GM19372 (cell line): ENCODE data around the gene SYCP2L.
A peak's percentile ranks its signal among the peaks of the same experiment; 100 is the strongest.
"Not testable (repeated sequence)": the region's sequence is repeated elsewhere in the genome, so short reads cannot be mapped to it uniquely, and the experiment has no call there.

Source experiments
- ATAC-seq: cut with Tn5 transposase; IDR thresholded peaks from one replicate; pipeline ENCODE4 v1.9.1; 2021; ENCODE audit warnings: mild to moderate bottlenecking, low read depth, moderate library complexity; ENCODE audit not compliant: unreplicated experiment

The SYCP2L gene

DNA sequence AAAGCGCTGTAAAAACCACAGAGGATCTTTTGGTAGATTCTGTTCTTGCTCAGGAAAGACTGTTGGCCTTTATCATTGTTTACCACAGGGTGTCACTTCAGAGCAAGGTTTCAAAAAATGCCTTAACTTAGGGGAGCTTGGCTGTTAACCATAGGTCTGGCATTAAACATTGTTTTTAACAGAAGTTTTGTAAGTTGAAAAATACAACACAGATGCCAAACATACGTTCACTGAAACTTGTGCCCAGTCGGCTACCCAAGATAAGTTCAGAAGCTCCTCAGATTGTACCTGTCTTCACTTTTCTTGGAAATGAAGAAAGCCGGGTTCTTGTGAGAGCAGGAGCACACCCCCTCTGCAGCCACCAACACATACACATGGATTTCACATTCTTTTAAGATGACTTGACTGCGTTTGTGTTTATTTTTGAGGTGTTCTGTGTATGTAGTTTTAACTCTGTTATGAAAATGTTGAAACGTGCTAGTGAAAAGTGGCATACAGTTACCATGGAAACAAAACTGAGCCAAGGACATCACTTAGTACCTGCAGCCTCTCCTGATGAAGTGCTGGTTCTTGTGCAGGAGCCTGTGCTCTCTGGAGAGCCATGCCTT lies 64.9 kb downstream of the SYCP2L start:
- ATAC-seq = no peak

DNA sequence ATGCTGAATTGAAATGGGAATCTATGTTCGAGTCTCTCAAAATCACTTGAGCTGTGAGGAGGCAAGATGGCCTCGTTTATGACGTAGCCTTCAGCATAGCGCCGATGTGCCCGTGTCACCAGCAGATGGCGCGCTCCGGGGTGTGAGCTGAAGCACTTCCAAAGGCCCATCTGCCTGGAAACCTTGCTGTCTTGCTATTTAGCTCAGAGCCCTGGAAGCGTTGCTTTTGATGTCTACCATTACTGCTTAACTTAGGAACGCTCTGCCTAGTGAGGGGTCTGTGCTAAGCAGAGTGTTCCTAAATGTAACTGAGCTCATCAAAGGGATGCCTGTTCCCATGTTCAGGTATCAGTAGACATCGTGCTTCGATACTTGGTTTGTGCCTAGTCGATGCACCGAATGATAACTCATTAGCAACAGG lies 67.7 kb downstream of the SYCP2L start:
- peak; percentile 92 for ATAC-seq

DNA sequence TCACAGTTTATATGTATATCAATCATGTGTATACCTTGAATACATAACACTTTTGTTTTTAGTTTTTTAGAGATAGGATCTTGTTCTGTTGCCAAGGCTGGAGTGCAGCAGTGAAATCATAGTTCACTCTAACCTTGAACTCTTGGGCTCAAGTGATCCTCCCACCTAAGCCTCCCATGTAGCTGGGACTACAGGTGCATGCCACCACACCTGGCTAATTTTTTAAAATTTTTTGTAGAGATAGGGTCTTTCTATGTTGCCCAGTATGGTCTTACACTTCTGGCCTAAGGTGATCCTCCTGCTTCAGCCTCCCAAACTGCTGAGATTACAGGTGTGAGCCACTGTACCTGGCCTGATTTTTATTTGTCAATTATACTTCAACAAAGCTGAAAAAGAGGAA lies 69.9 kb downstream of the SYCP2L start:
- no peak for ATAC-seq

DNA sequence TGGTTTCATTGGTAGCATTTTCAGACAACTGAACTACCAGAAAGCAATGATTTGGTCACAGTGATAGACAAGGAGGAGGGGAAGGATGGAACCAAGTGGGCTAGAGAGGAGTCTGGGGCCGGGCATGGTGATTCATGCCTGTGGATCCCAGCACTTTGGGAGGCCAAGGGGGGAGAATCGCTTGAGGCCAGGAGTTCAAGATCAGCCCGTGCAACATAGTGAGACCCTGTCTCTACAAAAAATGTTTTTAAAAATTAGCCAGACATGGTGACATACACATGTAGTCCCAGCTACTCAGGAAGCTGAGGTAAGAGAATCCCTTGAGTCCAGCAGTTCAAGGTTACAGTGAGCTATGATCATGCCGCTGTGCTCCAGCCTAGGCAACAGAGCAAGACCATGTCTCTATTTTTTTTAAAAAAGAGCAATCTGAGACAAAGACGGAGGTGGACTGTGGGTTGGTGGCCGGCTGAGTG lies 70.6 kb downstream of the SYCP2L start:
- no peak for ATAC-seq

DNA sequence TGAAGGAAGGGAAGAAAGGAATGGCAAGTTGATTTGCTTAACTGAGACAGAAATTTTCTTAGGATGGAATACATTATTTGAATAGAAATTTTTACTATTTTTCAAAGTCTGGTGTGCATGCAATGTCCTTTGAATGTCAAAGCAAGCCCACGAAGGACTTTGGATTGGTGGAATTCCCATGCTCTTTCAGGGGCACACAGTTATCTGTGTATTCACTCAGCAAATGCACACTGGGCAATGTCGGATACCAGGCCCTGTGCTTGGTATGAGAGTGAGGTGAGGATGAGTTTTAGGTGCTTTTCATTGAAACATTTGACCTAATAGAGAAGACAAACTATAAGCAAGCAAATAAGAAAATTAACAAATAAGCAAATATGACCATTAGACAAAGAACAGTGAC lies 73.3 kb downstream of the SYCP2L start:
- no peak for ATAC-seq

DNA sequence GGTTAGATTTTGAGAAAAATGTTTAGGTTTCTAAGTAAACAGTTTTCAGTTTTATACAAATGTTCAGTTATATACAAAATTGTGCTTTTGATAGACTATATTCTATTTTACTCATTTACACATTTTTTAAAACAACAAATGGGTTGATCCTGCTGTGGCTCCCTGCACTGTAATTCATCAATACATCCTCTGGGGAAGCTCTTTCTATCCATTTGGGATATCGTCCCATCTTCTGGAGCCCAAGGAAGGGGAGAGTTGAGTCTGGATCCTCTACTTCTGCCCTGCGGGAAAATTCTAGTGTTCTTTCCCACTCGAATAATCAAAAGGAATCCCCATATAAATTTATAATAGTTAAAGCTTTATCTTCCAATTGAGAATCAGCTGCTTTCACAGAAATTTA lies 75.0 kb downstream of the SYCP2L start:
- no peak for ATAC-seq

DNA sequence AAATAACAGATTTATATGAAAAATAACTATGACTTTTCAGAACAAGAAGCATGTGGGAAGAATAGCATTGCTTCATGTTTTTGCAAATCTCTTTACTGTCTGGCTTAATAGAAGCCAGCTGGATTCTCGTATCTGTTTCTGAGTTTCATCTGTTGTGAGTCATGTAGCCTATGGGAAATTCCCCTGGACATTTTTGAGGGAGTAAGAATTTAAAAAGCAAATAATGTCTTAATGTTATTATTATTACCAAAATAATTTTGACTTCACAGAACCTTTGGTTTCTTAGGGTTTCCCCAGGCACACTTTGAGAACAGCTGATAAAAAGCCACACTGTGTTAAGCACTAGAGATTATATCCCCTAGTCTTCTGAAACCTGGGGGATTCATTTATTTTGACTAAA lies 75.8 kb downstream of the SYCP2L start:
- no peak for ATAC-seq

DNA sequence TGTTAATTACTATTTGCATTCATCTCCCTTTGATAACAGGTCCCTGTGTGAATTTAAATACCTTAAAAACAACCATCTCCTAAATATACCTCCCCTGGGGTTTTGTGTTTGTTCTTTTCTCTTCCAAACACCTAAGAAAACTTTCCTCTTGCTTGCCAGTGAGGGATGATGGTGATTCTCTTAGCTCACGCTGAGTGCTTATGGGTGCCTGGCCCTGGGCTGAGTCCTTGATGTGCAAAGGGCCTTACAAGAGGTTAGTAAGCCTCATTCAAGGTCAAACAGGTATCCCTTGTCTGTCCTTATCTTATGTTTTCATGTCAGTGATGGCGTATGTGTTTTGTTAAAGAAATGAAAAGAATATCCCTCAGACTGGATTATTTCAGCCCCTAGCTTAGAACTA lies 76.3 kb downstream of the SYCP2L start:
- ATAC-seq = no peak

DNA sequence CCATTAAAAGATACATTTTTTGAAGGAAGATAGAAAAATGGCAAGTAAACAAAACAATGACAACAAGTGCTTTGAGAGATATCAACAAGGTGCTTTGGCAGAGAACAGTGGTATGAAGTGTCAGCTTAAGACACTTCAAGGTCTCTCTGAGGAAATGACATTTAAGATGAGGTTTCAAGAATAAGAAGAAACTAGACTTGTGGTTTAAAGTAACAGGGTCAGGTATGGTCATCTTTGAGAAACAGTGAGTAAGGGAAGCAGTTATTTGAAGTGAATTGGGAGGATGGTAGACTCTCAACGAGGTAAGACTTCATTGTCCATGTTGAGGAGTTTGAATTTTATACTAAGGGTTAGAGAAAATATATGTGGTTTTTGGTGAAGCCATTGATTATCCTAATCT lies 77.8 kb downstream of the SYCP2L start:
- peak; percentile 76 for ATAC-seq

DNA sequence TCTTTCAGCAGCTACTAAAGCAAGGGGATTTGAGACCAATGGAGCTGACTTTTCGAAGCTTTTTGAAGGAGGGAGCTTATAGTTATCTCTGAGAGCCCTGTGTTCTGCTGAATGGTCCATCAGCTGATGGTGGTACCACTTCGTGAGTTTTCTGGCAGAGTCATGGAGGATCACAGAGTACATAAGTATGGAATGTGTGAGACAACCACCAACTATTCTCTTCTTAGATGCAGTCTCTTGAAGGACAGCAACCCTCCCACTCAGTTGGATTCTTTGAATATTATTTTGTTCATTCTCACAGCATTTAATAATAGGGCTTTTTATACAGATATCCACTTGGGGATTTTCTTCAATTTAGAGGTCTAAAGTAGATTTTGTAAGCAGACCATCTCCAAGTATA lies 81.9 kb downstream of the SYCP2L start:
- no peak for ATAC-seq

DNA sequence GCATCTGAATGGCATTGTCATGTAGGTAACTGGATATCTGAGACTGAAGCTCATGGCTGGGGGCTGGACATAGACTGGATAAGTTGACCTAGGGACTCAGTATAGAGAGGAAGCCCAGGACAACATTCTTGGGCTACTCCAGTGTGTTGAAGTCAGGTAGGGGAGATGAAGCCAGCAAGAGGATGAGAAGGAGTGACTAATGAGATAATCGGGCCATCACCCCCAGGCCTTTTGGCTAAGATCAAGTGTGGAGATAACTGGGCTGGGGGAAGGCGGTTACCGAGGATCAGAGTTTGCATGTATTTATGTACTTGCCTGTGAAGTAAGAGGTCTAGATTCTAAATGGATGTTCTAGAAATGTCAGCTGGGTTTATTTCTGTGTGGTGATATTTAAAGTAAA lies 83.9 kb downstream of the SYCP2L start:
- ATAC-seq = no peak

DNA sequence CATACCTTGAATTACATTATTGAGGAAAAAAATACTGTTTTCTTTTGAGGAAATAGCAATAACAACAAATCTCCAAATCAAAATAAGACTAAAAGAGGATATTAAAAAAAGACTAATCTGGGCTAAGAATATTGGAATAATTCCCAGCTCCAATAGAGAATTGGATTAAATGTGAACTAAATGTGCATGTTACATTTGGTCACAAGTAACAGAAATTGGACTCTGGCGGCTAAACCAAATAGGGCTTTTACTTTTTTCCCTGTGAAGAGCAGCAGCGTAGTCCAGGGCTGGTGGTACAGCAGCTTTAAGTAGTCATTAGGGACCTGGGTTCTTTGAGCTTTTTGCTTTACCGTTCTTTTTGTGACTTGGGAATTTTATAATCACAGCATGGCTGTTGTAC lies 85.3 kb downstream of the SYCP2L start:
- no peak for ATAC-seq

DNA sequence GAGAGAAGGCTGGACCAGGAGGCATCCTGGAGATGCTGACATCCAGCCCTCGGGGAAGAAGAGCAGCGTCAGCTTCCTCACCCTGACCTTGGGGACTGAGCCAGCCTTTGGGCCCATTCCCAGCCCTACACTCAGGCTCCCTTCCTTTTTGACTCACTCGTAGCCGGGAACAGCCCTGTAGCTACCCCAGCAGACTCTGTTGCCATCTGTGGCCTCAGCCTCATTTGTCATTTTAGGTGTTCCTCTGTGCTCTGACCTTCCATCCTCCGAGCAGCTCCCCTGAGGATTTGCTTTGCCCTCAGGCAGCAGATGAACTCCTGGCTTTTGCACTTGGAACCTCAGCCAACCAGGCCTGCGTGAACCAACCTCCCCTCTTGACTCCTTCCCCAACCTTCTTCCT lies 89.7 kb downstream of the SYCP2L start:
- ATAC-seq = no peak

DNA sequence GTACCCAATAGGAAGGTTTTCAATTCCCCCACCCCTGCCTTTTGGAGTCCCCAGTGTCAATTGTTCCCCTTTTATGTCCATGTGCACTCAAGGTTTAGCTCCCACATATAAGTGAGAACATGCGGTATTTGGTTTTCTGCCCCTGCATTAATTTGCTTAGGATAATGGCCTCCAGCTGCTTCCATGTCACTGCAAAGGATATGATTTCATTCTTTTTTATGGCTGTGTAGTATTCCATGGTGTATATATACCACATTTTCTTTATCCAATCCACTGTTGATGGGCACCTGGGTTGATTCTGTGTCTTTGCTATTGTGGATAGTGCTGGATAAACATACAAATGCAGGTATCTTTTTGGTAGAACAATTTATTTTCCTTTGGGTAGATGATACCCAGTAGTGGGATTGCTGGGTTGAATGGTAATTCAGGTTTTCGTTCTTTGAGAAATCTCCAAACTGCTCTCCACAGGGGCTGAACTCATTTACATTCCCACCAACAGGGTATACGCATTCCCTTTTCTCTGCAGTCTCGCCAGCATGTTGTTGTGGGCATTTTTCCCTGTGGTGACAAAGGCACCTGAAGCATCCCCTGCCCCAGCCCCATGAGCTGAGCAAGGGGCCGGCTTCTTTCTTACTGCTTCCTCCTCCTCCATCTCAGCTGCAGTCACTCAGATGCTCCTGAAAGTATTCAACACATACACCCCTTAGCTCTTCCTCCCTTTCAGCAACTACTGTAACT lies 90.5 kb downstream of the SYCP2L start:
- no peak for ATAC-seq

DNA sequence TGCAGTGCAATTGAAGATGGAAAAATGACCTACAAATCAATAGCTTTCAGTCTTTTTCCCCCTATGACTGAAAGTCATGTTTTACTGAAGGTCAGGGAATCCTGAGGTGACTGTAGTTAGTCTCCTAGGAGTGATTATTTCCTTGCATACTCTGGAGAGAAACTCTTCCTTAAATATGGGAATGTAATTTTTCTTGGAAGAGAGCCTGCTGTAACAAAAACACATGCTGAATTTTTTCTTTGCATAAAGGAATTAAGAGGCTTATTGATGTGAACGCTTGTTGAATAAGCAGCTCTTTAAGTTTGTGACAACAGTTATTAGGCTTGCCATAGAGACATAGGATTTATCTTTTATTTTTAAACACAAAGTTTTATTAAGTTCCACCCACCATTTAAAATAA lies 92.8 kb downstream of the SYCP2L start:
- no peak for ATAC-seq

DNA sequence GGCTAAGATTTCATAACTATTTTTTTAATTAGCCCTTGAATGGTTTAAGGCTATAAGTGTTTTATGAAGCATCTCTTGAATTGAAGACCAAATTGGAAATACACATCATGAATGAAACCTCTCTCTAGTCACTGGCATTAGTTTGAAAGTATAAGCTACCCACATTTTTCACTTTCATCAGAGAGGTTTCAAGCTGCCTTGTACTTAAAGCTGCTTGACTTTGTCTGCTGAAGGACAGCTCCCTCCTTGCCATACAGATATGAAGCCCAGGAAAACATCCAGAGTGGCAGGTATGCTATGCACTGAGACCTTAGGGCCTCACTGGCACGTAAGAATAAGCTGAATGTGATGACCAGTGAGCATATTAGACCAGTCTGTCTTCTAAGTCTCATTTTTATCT lies 94.6 kb downstream of the SYCP2L start:
- no peak for ATAC-seq

DNA sequence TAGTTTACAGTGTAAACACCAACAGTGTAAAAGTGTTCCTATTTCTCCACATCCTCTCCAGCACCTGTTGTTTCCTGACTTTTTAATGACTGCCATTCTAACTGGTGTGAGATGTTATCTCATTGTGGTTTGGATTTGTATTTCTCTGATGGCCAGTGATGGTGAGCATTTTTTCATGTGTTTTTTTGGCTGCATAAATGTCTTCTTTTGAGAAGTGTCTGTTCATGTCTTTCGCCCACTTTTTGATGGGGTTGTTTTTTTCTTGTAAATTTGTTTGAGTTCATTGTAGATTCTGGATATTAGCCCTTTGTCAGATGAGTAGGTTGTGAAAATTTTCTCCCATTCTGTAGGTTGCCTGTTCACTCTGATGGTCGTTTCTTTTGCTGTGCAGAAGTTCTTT lies 98.1 kb downstream of the SYCP2L start:
- ATAC-seq = not testable (repeated sequence)

DNA sequence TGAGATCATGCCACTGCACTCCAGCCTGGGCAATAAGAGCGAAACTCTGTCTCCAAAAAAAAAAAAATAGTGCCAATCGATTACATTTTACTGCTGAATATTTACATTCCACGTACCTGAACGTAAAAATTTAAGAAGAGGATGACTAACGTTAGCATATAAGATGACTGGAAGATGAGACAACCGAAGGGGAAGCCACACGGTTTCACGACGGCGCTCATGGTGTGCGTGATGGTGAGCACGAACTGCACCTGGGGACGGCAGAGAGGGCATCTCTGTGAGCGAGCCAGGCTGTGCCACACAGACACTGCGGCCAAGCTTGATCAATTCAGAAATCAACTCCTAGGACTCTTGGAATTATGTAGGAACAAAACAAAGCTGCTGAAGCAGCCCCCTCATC lies 102.7 kb downstream of the SYCP2L start:
- no peak for ATAC-seq

DNA sequence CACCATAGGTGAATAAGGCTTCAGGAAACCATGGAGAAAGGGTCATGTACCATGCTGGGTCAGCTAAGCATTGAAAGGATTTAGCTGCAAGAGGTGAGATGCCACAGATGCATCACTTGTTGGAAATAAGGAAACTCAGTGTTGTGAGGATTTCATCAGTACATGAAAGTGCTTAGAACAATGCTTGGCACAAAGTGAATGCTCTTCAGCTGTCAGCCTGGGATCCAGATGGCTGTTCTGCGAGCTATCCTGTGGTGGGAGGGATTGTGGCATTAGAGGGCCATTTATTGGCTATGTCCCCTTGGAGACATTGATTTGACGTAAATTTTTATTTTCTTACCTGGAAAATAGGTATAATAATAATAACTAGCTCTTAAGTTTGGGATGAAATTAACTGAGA lies 104.3 kb downstream of the SYCP2L start:
- ATAC-seq = no peak

DNA sequence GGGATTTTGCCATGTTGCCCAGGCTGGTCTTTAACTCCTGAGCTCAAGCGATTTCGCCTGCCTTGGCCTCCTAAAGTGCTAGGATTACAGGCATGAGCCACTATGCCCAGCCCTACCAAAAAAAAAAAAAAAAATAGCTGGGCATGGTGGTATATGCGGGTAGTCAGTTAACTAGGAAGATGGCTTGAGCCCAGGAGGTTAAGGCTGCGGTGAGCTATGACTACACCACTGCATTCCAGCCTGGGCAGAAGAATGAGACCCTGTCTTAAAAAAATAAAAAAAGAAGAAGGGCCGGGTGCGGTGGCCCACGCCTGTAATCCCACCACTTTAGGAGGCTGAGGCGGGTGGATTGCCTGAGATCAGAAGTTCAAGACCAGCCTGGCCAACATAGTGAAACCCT lies 107.0 kb downstream of the SYCP2L start:
- no peak for ATAC-seq

DNA sequence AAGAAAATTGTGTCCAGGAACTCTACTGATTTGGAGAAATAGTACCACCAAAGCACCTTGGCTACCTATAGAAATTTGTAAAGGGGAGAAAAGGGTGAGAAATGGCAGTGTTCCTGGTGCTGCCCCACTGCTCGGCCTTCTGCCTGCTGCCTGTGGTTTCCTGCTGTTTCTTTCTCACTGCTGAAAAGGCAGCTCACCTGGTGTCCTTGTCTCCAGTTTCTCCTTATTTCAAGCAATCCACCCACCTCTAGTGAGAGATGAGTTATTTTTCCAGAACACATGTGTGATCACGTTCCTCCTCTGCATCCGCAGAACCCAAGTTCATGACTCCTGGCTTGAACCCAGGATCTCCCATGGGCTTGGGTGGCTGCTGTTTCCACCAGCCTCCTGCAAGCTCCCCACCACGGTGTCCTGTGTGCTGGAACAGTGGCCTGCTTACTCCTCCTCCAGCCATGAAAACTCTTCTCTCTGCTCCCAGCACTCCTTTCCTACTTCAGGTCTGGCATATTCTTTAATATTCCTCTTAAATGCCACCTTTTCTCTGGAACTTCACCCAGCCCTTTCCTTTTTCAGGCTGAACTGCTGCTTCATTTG lies 108.4 kb downstream of the SYCP2L start:
- ATAC-seq = no peak

DNA sequence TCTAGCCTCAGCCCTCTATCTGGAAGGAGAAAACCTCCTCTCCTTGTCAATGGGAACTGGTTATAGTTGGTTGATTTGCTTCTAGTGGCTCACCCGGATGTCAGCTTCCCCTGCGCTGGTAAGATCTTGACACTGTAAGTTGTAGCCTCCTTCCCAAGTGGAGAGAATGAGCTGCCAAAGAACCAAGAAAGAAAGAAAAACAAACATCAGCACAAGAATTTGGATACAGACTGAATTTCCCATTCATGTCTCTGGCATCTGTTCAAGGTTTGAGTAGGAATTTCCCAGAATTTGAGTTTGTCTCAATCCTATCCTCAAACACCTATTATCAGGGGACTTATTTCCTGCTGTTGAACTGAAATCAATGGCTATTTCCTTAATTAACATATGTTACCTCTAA lies 113.1 kb downstream of the SYCP2L start:
- no peak for ATAC-seq
